ENCODE data around the gene OR52W1.

DNA sequence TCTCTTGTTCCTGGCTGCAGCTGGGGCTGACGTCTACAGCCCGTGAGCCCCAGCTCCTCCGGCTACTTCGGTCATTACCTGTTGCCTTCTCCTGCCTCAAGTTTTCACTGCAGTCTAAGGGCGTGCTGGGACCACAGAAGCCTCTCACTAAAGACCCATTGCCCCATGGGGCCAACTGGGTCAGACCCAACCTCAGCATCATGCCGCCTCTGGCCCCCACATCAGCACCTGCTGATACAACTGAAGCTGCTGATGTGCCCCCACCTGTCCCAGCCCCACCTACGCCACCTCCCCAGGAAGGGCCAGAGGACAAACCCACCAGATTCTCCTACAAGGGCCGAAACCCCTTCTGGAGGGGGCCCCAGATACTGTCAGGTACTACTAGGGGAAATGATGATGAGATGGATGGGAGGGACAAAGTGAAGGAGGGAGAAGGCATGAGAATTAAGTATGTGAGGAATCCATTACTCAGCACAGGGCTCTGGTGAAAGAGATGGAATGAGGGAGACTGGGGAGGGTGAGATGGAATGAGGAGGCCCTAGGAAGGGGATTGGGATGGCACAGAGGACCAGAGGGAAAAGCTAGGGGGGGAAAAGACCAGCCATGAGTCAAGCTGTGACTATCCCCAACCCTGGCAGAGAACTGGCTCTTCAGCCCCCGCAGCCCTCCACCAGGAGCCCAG is 11.4 kb downstream of the OR52W1 start:
- TF ChIP-seq, protein P1, sequence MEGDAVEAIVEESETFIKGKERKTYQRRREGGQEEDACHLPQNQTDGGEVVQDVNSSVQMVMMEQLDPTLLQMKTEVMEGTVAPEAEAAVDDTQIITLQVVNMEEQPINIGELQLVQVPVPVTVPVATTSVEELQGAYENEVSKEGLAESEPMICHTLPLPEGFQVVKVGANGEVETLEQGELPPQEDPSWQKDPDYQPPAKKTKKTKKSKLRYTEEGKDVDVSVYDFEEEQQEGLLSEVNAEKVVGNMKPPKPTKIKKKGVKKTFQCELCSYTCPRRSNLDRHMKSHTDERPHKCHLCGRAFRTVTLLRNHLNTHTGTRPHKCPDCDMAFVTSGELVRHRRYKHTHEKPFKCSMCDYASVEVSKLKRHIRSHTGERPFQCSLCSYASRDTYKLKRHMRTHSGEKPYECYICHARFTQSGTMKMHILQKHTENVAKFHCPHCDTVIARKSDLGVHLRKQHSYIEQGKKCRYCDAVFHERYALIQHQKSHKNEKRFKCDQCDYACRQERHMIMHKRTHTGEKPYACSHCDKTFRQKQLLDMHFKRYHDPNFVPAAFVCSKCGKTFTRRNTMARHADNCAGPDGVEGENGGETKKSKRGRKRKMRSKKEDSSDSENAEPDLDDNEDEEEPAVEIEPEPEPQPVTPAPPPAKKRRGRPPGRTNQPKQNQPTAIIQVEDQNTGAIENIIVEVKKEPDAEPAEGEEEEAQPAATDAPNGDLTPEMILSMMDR (IDR thresholded peaks at IDR 0.05; ENCODE audit: extremely low read depth in 1 of 2, insufficient read depth in 1 of 2, low read depth in 1 of 2, low read length in 2 of 2), result no peak
- TF ChIP-seq POLR2A (IDR thresholded peaks at IDR 0.05; ENCODE audit: low read depth, low read length), result no peak
